ENCODE measurements around the gene SYTL2. TPM values are rescaled to one million over a fixed set of nuclear protein-coding genes. Genes with fewer than 3 reads are reported as not detected.
"Not testable (repeated sequence)": the region's sequence is repeated elsewhere in the genome, so short reads cannot be mapped to it uniquely, and the experiment has no call there.

The SYTL2 gene
- total RNA-seq, 5 donors from 2014 or later (not counting 1 experiment from before 2014, with no cell fraction given): 19.8 to 85.4 (median 31.3) TPM

DNA sequence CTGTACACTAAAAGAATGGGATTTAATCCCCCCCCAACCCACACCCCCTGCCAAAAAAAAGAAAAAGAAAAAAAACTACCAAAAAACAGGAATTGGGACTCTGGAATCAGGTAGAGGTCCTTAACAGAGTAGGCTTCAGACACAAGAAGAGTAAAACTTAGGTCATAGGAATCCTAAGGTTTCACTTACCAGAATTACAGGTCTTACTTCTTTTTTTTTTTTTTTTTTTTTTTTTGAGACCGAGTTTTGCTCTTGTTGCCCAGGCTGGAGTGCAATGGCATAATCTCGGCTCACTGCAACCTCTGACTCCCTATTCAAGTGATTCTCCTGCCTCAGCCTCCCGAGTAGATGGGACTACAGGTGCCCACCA is 33.4 kb downstream of the SYTL2 start:
- H3K27ac ChIP-seq (ENCODE audit: low read length); POLR2A ChIA-PET; H3K9me3 ChIP-seq; CTCF ChIA-PET; H3K27me3 Mint-ChIP-seq; ATAC-seq (replicated peaks in 1 of 4); DNase-seq; H3K27me3 ChIP-seq (replicated peaks in 1 of 2; ENCODE audit: control insufficient read depth in 2 of 2, extremely low read depth in 1 of 2, insufficient read depth in 2 of 2, low read length in 1 of 2); H3K27ac Mint-ChIP-seq; H3K36me3 ChIP-seq (ENCODE audit: control insufficient read depth in 2 of 2, extremely low read depth in 1 of 2, insufficient read depth in 1 of 2, low read length in 1 of 2); H3K4me3 Mint-ChIP-seq; H3K9me3 Mint-ChIP-seq; H3K4me3 ChIP-seq (ENCODE audit: control insufficient read depth in 1 of 2, extremely low read depth in 1 of 2, low read length in 1 of 2): not testable (repeated sequence)
- WGBS (ENCODE audit: insufficient coverage): no CpG with 5 or more reads among the region's 3 CpGs
- Mint-ChIP-seq H3K4me1 (peaks cover 53 to 63% (median 53%) of the 10 kb centered on the region in 3 donors), H3K36me3 (peaks cover 18% of the 10 kb centered on the region)
- H3K4me1 ChIP-seq (ENCODE audit: control insufficient read depth in 1 of 2, extremely low read depth in 1 of 2, insufficient read depth in 2 of 2, low read length in 2 of 2): peaks cover 0 to 17% of the 10 kb centered on the region in 2 experiments

DNA sequence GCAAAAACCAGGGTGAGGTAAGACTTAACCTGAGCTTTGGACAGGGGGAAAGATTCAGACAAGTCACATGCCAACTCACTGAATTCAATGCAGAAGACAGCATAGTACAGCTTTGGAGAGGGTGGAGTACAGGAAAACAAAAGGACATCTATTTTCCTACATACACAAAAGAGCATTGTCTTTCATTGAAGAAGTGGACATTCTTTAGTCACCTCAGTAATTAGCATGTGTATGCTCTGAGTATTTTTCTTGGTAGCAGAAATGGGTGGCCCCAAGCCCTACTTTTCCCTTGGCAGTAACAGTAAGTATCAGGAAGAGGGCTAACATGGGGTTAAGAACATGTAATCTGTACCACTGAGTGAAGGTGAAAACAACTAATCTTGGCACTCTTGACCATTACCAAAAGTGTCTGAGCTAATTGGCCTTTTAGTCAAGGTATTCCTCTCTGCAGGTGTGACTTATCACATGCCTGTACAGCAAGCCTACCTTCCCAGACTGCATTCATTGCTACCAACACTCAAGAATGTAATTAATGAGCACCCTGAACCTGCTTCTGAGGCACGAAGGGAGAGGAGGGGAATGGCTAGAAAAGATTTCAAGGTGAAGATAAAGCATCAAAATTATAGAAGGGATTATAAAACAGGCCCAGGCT is 33.9 kb downstream of the SYTL2 start:
- no peak overlapping the region for H3K4me3 ChIP-seq (ENCODE audit: control insufficient read depth in 1 of 2, extremely low read depth in 1 of 2, low read length in 1 of 2)
- H3K27ac ChIP-seq (ENCODE audit: low read length): no peak overlapping the region
- ChIA-PET POLR2A (no interaction called here), CTCF (interaction anchor here in 1 of 2 donors (0.5 kb wide), 1 partner anchor 19 kb away, joined by 3 read pairs; no protein-coding TSS in a partner anchor)
- H3K27me3 ChIP-seq (replicated peaks in 1 of 2; ENCODE audit: control insufficient read depth in 2 of 2, extremely low read depth in 1 of 2, insufficient read depth in 2 of 2, low read length in 1 of 2): no peaks in the 10 kb centered on the region
- no peak overlapping the region for H3K4me3 Mint-ChIP-seq
- no CpG with 5 or more reads among the region's 1 CpG for WGBS (ENCODE audit: insufficient coverage)
- peaks cover 49 to 65% (median 50%) of the 10 kb centered on the region in 3 donors for H3K4me1 Mint-ChIP-seq
- peaks cover 0 to 15% of the 10 kb centered on the region in 2 experiments for H3K4me1 ChIP-seq (ENCODE audit: control insufficient read depth in 1 of 2, extremely low read depth in 1 of 2, insufficient read depth in 2 of 2, low read length in 2 of 2)
- DNase-seq: no peak
- H3K9me3 ChIP-seq: no peaks in the 10 kb centered on the region
- peak overlapping the region in 1 of 2 donors; percentile 31 for H3K27ac Mint-ChIP-seq
- peaks cover 15% of the 10 kb centered on the region for H3K36me3 Mint-ChIP-seq
- no peak for ATAC-seq (replicated peaks in 1 of 4)
- H3K27me3 Mint-ChIP-seq: no peaks in the 10 kb centered on the region
- H3K36me3 ChIP-seq (ENCODE audit: control insufficient read depth in 2 of 2, extremely low read depth in 1 of 2, insufficient read depth in 1 of 2, low read length in 1 of 2): no peaks in the 10 kb centered on the region
- H3K9me3 Mint-ChIP-seq: peaks cover 0 to 2% (median 0%) of the 10 kb centered on the region in 3 donors

DNA sequence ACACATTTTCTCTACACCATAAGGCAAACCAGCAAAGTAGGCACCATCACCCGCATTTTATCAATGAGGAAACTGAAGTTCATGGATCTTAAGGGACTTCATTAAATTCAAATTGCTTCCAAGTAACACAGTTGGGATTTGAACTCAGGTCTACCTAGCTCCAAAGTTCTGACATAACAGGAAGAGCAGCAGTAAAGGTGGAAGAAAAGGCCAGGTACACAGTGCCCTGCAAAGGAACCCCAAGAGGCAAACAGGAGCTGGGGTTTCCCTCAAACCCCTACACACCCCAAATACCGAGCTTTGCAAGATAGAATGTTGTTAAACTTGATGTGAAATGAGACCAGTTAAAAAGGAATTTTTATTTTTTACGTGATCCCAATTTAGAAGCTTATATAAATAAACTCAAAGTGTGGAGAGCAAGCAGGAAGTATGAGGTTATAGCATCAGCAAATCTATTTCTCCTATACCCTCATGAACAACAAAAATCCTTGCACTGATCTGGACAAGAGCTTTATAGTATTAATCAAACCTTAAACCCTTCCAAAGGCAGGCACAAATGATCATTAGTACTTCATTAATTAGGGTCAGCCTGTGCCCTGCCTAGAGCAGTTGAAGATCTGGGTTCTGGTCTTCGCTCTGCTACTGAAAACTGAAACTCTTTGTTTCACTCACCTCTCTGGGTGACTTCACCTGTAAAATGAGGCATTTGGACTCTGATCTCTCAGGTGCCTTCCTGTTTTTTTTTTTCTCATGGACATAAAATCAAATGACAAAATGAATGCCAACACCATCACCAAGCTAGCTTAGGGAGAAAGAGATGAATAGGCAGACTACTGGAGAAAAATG is 36.5 kb downstream of the SYTL2 start:
- peaks cover 0 to 6% of the 10 kb centered on the region in 2 experiments for H3K4me1 ChIP-seq (ENCODE audit: control insufficient read depth in 1 of 2, extremely low read depth in 1 of 2, insufficient read depth in 2 of 2, low read length in 2 of 2)
- H3K9me3 ChIP-seq: no peaks in the 10 kb centered on the region
- Mint-ChIP-seq H3K9me3 (peaks cover 0 to 7% (median 2%) of the 10 kb centered on the region in 3 donors), H3K27ac (peak overlapping the region; percentile 69 to 81), H3K4me3 (peak overlapping the region in 2 of 3 donors; percentile 9 to 19), H3K4me1 (peaks cover 37 to 49% (median 38%) of the 10 kb centered on the region in 3 donors), H3K36me3 (peaks cover 22% of the 10 kb centered on the region), H3K27me3 (no peaks in the 10 kb centered on the region)
- ChIA-PET POLR2A (interaction anchor here (0.7 to 1.1 kb wide), 3 partner anchors 21 to 35 kb away, joined by 3 to 23 read pairs (median 4); no protein-coding TSS in a partner anchor), CTCF (interaction anchor here in 1 of 2 donors (1.0 to 1.1 kb wide), 2 partner anchors 76 to 78 kb away, joined by 4 read pairs; no protein-coding TSS in a partner anchor)
- DNase-seq (no peak), ATAC-seq (replicated peaks in 1 of 4) (peak in 2 of 4 experiments; percentile 47 to 61)
- WGBS (ENCODE audit: insufficient coverage): 75% methylated on average over 2 of the region's 4 CpGs
- peak overlapping the region; percentile 3 for H3K27ac ChIP-seq (ENCODE audit: low read length)
- no peak overlapping the region for H3K4me3 ChIP-seq (ENCODE audit: control insufficient read depth in 1 of 2, extremely low read depth in 1 of 2, low read length in 1 of 2)
- H3K27me3 ChIP-seq (replicated peaks in 1 of 2; ENCODE audit: control insufficient read depth in 2 of 2, extremely low read depth in 1 of 2, insufficient read depth in 2 of 2, low read length in 1 of 2): no peaks in the 10 kb centered on the region
- no peaks in the 10 kb centered on the region for H3K36me3 ChIP-seq (ENCODE audit: control insufficient read depth in 2 of 2, extremely low read depth in 1 of 2, insufficient read depth in 1 of 2, low read length in 1 of 2)

DNA sequence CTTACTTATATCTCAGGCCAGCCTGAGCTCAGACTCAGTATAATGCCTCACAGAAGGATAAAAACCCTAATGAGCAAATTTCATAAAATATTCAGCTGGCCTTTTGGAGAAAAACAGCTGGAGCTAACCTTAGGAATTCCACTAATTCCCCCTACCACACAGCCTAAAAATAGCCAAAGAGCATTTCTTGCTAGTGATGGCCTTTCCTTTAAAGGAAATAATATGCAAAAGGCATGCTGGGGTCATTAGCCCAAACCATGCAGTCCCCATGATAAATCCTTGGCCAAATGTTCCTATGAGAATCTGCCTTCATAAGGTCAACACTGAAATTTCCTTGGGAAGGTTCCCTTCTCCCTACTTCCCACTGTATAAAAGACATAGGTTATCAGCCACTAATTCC is 38.2 kb downstream of the SYTL2 start:
- no peaks in the 10 kb centered on the region for H3K27me3 ChIP-seq (replicated peaks in 1 of 2; ENCODE audit: control insufficient read depth in 2 of 2, extremely low read depth in 1 of 2, insufficient read depth in 2 of 2, low read length in 1 of 2)
- H3K4me1 ChIP-seq (ENCODE audit: control insufficient read depth in 1 of 2, extremely low read depth in 1 of 2, insufficient read depth in 2 of 2, low read length in 2 of 2): peaks cover 0 to 6% of the 10 kb centered on the region in 2 experiments
- H3K4me3 ChIP-seq (ENCODE audit: control insufficient read depth in 1 of 2, extremely low read depth in 1 of 2, low read length in 1 of 2): no peak overlapping the region
- H3K27ac Mint-ChIP-seq: no peak overlapping the region
- H3K27ac ChIP-seq (ENCODE audit: low read length): no peak overlapping the region
- peaks cover 49 to 58% (median 50%) of the 10 kb centered on the region in 3 donors for H3K4me1 Mint-ChIP-seq
- ATAC-seq (replicated peaks in 1 of 4) (no peak), DNase-seq (no peak)
- no peaks in the 10 kb centered on the region for H3K36me3 ChIP-seq (ENCODE audit: control insufficient read depth in 2 of 2, extremely low read depth in 1 of 2, insufficient read depth in 1 of 2, low read length in 1 of 2)
- no peaks in the 10 kb centered on the region for H3K27me3 Mint-ChIP-seq
- peaks cover 28% of the 10 kb centered on the region for H3K36me3 Mint-ChIP-seq
- ChIA-PET POLR2A (interaction anchor here (0.5 to 0.6 kb wide), 3 partner anchors 27 to 1262 kb away, joined by 3 to 4 read pairs (median 3); no protein-coding TSS in a partner anchor), CTCF (interaction anchor here in 1 of 2 donors (0.6 kb wide), 1 partner anchor 37 kb away, joined by 4 read pairs; no protein-coding TSS in a partner anchor)
- H3K9me3 Mint-ChIP-seq: peaks cover 4 to 7% (median 6%) of the 10 kb centered on the region in 3 donors
- no peaks in the 10 kb centered on the region for H3K9me3 ChIP-seq
- H3K4me3 Mint-ChIP-seq: no peak overlapping the region

DNA sequence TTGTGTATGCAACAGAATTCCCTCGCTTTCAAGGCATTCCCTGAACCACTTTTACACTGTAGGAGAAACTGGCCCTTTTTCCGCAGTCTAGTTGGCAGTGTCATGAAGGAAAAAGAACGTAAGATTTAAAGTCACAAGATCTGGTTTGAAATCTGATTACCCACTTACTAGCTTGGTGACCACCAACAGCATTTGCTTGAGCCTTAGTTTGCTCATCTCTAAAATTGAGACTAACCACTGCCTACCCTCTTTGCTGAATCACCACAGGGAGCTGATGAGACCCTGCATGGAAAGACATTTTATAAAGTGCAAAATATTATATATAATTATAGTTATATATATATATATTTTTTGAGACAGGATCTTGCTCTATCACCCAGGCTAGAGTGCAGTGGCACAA is 39.4 kb downstream of the SYTL2 start:
- DNase-seq (no peak), ATAC-seq (replicated peaks in 1 of 4) (no peak)
- Histone ChIP-seq H3K9me3 (no peaks in the 10 kb centered on the region), H3K27ac (ENCODE audit: low read length) (no peak overlapping the region), H3K4me1 (ENCODE audit: control insufficient read depth in 1 of 2, extremely low read depth in 1 of 2, insufficient read depth in 2 of 2, low read length in 2 of 2) (peaks cover 0 to 6% of the 10 kb centered on the region in 2 experiments), H3K27me3 (replicated peaks in 1 of 2; ENCODE audit: control insufficient read depth in 2 of 2, extremely low read depth in 1 of 2, insufficient read depth in 2 of 2, low read length in 1 of 2) (no peaks in the 10 kb centered on the region), H3K36me3 (ENCODE audit: control insufficient read depth in 2 of 2, extremely low read depth in 1 of 2, insufficient read depth in 1 of 2, low read length in 1 of 2) (no peaks in the 10 kb centered on the region), H3K4me3 (ENCODE audit: control insufficient read depth in 1 of 2, extremely low read depth in 1 of 2, low read length in 1 of 2) (no peak overlapping the region)
- ChIA-PET CTCF (no interaction called here), POLR2A (interaction anchor here in 1 of 2 donors (0.9 kb wide), 1 partner anchor 27 kb away, joined by 3 read pairs; no protein-coding TSS in a partner anchor)
- no peak overlapping the region for H3K27ac Mint-ChIP-seq
- 93% methylated on average over 3 of the region's 3 CpGs for WGBS (ENCODE audit: insufficient coverage)
- H3K4me1 Mint-ChIP-seq: peaks cover 53 to 62% (median 55%) of the 10 kb centered on the region in 3 donors
- H3K27me3 Mint-ChIP-seq: no peaks in the 10 kb centered on the region
- peaks cover 28% of the 10 kb centered on the region for H3K36me3 Mint-ChIP-seq
- no peak overlapping the region for H3K4me3 Mint-ChIP-seq
- peaks cover 4 to 7% (median 6%) of the 10 kb centered on the region in 3 donors for H3K9me3 Mint-ChIP-seq

DNA sequence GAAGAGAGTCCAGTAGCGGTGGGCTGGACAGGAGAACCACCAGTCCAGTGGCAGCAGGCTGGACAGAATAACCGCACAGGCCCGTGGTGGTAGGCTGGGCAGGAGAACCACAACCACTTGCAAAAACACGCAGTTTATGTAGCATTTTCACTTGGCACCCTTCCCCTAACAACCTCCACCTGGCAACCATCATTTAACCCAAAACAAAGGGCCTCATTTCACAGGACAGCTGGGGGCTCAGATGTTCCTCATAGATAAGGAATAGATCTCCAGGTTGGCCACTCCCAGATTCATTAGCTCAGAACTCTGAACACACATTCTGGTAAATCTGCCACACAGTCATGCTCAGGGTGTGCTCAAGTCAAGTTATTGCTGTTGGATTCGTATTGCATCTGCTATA is 41.2 kb downstream of the SYTL2 start:
- Mint-ChIP-seq H3K4me1 (peaks cover 55 to 65% (median 57%) of the 10 kb centered on the region in 3 donors), H3K27me3 (no peaks in the 10 kb centered on the region), H3K36me3 (peaks cover 19% of the 10 kb centered on the region), H3K4me3 (no peak overlapping the region), H3K27ac (no peak overlapping the region), H3K9me3 (peaks cover 2 to 7% (median 6%) of the 10 kb centered on the region in 3 donors)
- Histone ChIP-seq H3K4me3 (ENCODE audit: control insufficient read depth in 1 of 2, extremely low read depth in 1 of 2, low read length in 1 of 2) (no peak overlapping the region), H3K27ac (ENCODE audit: low read length) (no peak overlapping the region), H3K36me3 (ENCODE audit: control insufficient read depth in 2 of 2, extremely low read depth in 1 of 2, insufficient read depth in 1 of 2, low read length in 1 of 2) (no peaks in the 10 kb centered on the region), H3K27me3 (replicated peaks in 1 of 2; ENCODE audit: control insufficient read depth in 2 of 2, extremely low read depth in 1 of 2, insufficient read depth in 2 of 2, low read length in 1 of 2) (no peaks in the 10 kb centered on the region), H3K9me3 (no peaks in the 10 kb centered on the region), H3K4me1 (ENCODE audit: control insufficient read depth in 1 of 2, extremely low read depth in 1 of 2, insufficient read depth in 2 of 2, low read length in 2 of 2) (peaks cover 0 to 6% of the 10 kb centered on the region in 2 experiments)
- DNase-seq: no peak
- no peak for ATAC-seq (replicated peaks in 1 of 4)
- ChIA-PET POLR2A (no interaction called here), CTCF (interaction anchor here in 1 of 2 donors (0.7 kb wide), 1 partner anchor 32 kb away, joined by 3 read pairs; no protein-coding TSS in a partner anchor)
- 81% methylated on average over 4 of the region's 5 CpGs for WGBS (ENCODE audit: insufficient coverage)

Measured in T-cell (primary cell).